ENCODE results near the gene LILRA6. TPM values are rescaled to one million over a fixed set of nuclear protein-coding genes. Genes with fewer than 3 reads are reported as not detected.
"Not testable (repeated sequence)": the region's sequence is repeated elsewhere in the genome, so short reads cannot be mapped to it uniquely, and the experiment has no call there.

LILRA6 gene
- polyA plus RNA-seq, 2 donors: 0.08 to 0.26 TPM

GRCh38 chr19:54239491-54240371, 2.9 kb downstream of the LILRA6 start:
- H3K9me3 ChIP-seq (ENCODE audit: control insufficient read depth in 2 of 2, insufficient read depth in 1 of 2, low read depth in 1 of 2, low read length in 1 of 2); H3K4me1 ChIP-seq (ENCODE audit: control insufficient read depth in 2 of 2, insufficient read depth in 2 of 2, low read length in 1 of 2); H3K27me3 ChIP-seq (ENCODE audit: control insufficient read depth in 1 of 2, insufficient read depth in 2 of 2, low read length in 2 of 2); H3K36me3 ChIP-seq (ENCODE audit: control insufficient read depth in 2 of 2, insufficient read depth in 2 of 2, low read length in 1 of 2); H3K4me3 ChIP-seq (ENCODE audit: low read depth in 1 of 2, low read length in 2 of 2); H3K27ac ChIP-seq (ENCODE audit: low read depth in 2 of 2, low read length in 1 of 2): not testable (repeated sequence)
- 60 to 61% methylated on average over 12 to 16 of the region's 21 CpGs for WGBS, 2 donors

GRCh38 chr19:54233941-54234340, 8.6 kb downstream of the LILRA6 start:
- 43 to 63% methylated on average over 5 of the region's 5 CpGs for WGBS, 2 donors
- no peaks in the 10 kb centered on the region for H3K4me1 ChIP-seq (ENCODE audit: control insufficient read depth in 2 of 2, insufficient read depth in 2 of 2, low read length in 1 of 2)
- no peak overlapping the region for H3K27ac ChIP-seq (ENCODE audit: low read depth in 2 of 2, low read length in 1 of 2)
- H3K36me3 ChIP-seq (ENCODE audit: control insufficient read depth in 2 of 2, insufficient read depth in 2 of 2, low read length in 1 of 2): no peaks in the 10 kb centered on the region
- no peaks in the 10 kb centered on the region for H3K27me3 ChIP-seq (ENCODE audit: control insufficient read depth in 1 of 2, insufficient read depth in 2 of 2, low read length in 2 of 2)
- H3K4me3 ChIP-seq (ENCODE audit: low read depth in 1 of 2, low read length in 2 of 2): no peak overlapping the region
- H3K9me3 ChIP-seq (ENCODE audit: control insufficient read depth in 2 of 2, insufficient read depth in 1 of 2, low read depth in 1 of 2, low read length in 1 of 2): no peaks in the 10 kb centered on the region

GRCh38 chr19:54231077-54231931, 11.3 kb downstream of the LILRA6 start:
- H3K27ac ChIP-seq (ENCODE audit: low read depth in 2 of 2, low read length in 1 of 2): no peak overlapping the region
- no peaks in the 10 kb centered on the region for H3K27me3 ChIP-seq (ENCODE audit: control insufficient read depth in 1 of 2, insufficient read depth in 2 of 2, low read length in 2 of 2)
- 18 to 21% methylated on average over 21 of the region's 21 CpGs for WGBS, 2 donors
- H3K4me1 ChIP-seq (ENCODE audit: control insufficient read depth in 2 of 2, insufficient read depth in 2 of 2, low read length in 1 of 2): no peaks in the 10 kb centered on the region
- H3K36me3 ChIP-seq (ENCODE audit: control insufficient read depth in 2 of 2, insufficient read depth in 2 of 2, low read length in 1 of 2): no peaks in the 10 kb centered on the region
- no peak overlapping the region for H3K4me3 ChIP-seq (ENCODE audit: low read depth in 1 of 2, low read length in 2 of 2)
- H3K9me3 ChIP-seq (ENCODE audit: control insufficient read depth in 2 of 2, insufficient read depth in 1 of 2, low read depth in 1 of 2, low read length in 1 of 2): no peaks in the 10 kb centered on the region

- no peaks in the 10 kb centered on the region for H3K4me1 ChIP-seq (ENCODE audit: control insufficient read depth in 2 of 2, insufficient read depth in 2 of 2, low read length in 1 of 2)
- no peak overlapping the region for H3K27ac ChIP-seq (ENCODE audit: low read depth in 2 of 2, low read length in 1 of 2)
- no peaks in the 10 kb centered on the region for H3K27me3 ChIP-seq (ENCODE audit: control insufficient read depth in 1 of 2, insufficient read depth in 2 of 2, low read length in 2 of 2)
- 79 to 85% methylated on average over 7 of the region's 7 CpGs for WGBS, 2 donors
- no peak overlapping the region for H3K4me3 ChIP-seq (ENCODE audit: low read depth in 1 of 2, low read length in 2 of 2)
- no peaks in the 10 kb centered on the region for H3K36me3 ChIP-seq (ENCODE audit: control insufficient read depth in 2 of 2, insufficient read depth in 2 of 2, low read length in 1 of 2)
- H3K9me3 ChIP-seq (ENCODE audit: control insufficient read depth in 2 of 2, insufficient read depth in 1 of 2, low read depth in 1 of 2, low read length in 1 of 2): no peaks in the 10 kb centered on the region
Measured at GRCh38 chr19:54230031-54230430, 12.6 kb downstream of the LILRA6 start.

- 87 to 90% methylated on average over 8 of the region's 8 CpGs for WGBS, 2 donors
- H3K27ac ChIP-seq (ENCODE audit: low read depth in 2 of 2, low read length in 1 of 2): no peak overlapping the region
- H3K4me1 ChIP-seq (ENCODE audit: control insufficient read depth in 2 of 2, insufficient read depth in 2 of 2, low read length in 1 of 2): no peaks in the 10 kb centered on the region
- H3K9me3 ChIP-seq (ENCODE audit: control insufficient read depth in 2 of 2, insufficient read depth in 1 of 2, low read depth in 1 of 2, low read length in 1 of 2): no peaks in the 10 kb centered on the region
- H3K36me3 ChIP-seq (ENCODE audit: control insufficient read depth in 2 of 2, insufficient read depth in 2 of 2, low read length in 1 of 2): no peaks in the 10 kb centered on the region
- no peaks in the 10 kb centered on the region for H3K27me3 ChIP-seq (ENCODE audit: control insufficient read depth in 1 of 2, insufficient read depth in 2 of 2, low read length in 2 of 2)
- no peak overlapping the region for H3K4me3 ChIP-seq (ENCODE audit: low read depth in 1 of 2, low read length in 2 of 2)
Measured at GRCh38 chr19:54229146-54229545, 13.4 kb downstream of the LILRA6 start.

- not testable (repeated sequence) for H3K4me1 ChIP-seq (ENCODE audit: control insufficient read depth in 2 of 2, insufficient read depth in 2 of 2, low read length in 1 of 2)
- WGBS, 2 donors: 76% methylated on average over 8 to 10 of the region's 10 CpGs
Measured at GRCh38 chr19:54224619-54225018, 18.0 kb downstream of the LILRA6 start.

GRCh38 chr19:54223937-54224281, 18.7 kb downstream of the LILRA6 start:
- not testable (repeated sequence) for H3K9me3 ChIP-seq (ENCODE audit: control insufficient read depth in 2 of 2, insufficient read depth in 1 of 2, low read depth in 1 of 2, low read length in 1 of 2); H3K4me3 ChIP-seq (ENCODE audit: low read depth in 1 of 2, low read length in 2 of 2); H3K27me3 ChIP-seq (ENCODE audit: control insufficient read depth in 1 of 2, insufficient read depth in 2 of 2, low read length in 2 of 2); H3K27ac ChIP-seq (ENCODE audit: low read depth in 2 of 2, low read length in 1 of 2); H3K36me3 ChIP-seq (ENCODE audit: control insufficient read depth in 2 of 2, insufficient read depth in 2 of 2, low read length in 1 of 2); H3K4me1 ChIP-seq (ENCODE audit: control insufficient read depth in 2 of 2, insufficient read depth in 2 of 2, low read length in 1 of 2)
- 58 to 62% methylated on average over 5 of the region's 5 CpGs for WGBS, 2 donors

More at GRCh38 chr19:54224619-54225018, 18.0 kb downstream of the LILRA6 start:
- not testable (repeated sequence) for H3K4me3 ChIP-seq (ENCODE audit: low read depth in 1 of 2, low read length in 2 of 2); H3K36me3 ChIP-seq (ENCODE audit: control insufficient read depth in 2 of 2, insufficient read depth in 2 of 2, low read length in 1 of 2); H3K9me3 ChIP-seq (ENCODE audit: control insufficient read depth in 2 of 2, insufficient read depth in 1 of 2, low read depth in 1 of 2, low read length in 1 of 2); H3K27me3 ChIP-seq (ENCODE audit: control insufficient read depth in 1 of 2, insufficient read depth in 2 of 2, low read length in 2 of 2); H3K27ac ChIP-seq (ENCODE audit: low read depth in 2 of 2, low read length in 1 of 2)

- not testable (repeated sequence) for H3K27ac ChIP-seq (ENCODE audit: low read depth in 2 of 2, low read length in 1 of 2); H3K4me1 ChIP-seq (ENCODE audit: control insufficient read depth in 2 of 2, insufficient read depth in 2 of 2, low read length in 1 of 2); H3K27me3 ChIP-seq (ENCODE audit: control insufficient read depth in 1 of 2, insufficient read depth in 2 of 2, low read length in 2 of 2); H3K36me3 ChIP-seq (ENCODE audit: control insufficient read depth in 2 of 2, insufficient read depth in 2 of 2, low read length in 1 of 2); H3K4me3 ChIP-seq (ENCODE audit: low read depth in 1 of 2, low read length in 2 of 2); H3K9me3 ChIP-seq (ENCODE audit: control insufficient read depth in 2 of 2, insufficient read depth in 1 of 2, low read depth in 1 of 2, low read length in 1 of 2)
- WGBS, 2 donors: 46 to 54% methylated on average over 14 of the region's 14 CpGs
Measured at GRCh38 chr19:54223277-54223936, 19.2 kb downstream of the LILRA6 start.

GRCh38 chr19:54222474-54223276, 19.9 kb downstream of the LILRA6 start, which contains the start of gene LILRB3:
LILRB3 (minus strand) TSS chr19:54223007; CDS start chr19:54222976, 31 bp downstream.
- not testable (repeated sequence) for H3K4me1 ChIP-seq (ENCODE audit: control insufficient read depth in 2 of 2, insufficient read depth in 2 of 2, low read length in 1 of 2); H3K4me3 ChIP-seq (ENCODE audit: low read depth in 1 of 2, low read length in 2 of 2); H3K36me3 ChIP-seq (ENCODE audit: control insufficient read depth in 2 of 2, insufficient read depth in 2 of 2, low read length in 1 of 2); H3K9me3 ChIP-seq (ENCODE audit: control insufficient read depth in 2 of 2, insufficient read depth in 1 of 2, low read depth in 1 of 2, low read length in 1 of 2); H3K27ac ChIP-seq (ENCODE audit: low read depth in 2 of 2, low read length in 1 of 2); H3K27me3 ChIP-seq (ENCODE audit: control insufficient read depth in 1 of 2, insufficient read depth in 2 of 2, low read length in 2 of 2)
- WGBS, 2 donors: 60 to 71% methylated on average over 16 of the region's 16 CpGs
